ENCODE measurements around the gene PDXK. TPM values are rescaled to one million over a fixed set of nuclear protein-coding genes. Genes with fewer than 3 reads are reported as not detected.

Gene PDXK
- total and polyA plus RNA-seq, 2 donors (not counting 3 experiments of a cell fraction or from before 2014, with no cell fraction given), result 44.2 to 59.1 TPM

DNA sequence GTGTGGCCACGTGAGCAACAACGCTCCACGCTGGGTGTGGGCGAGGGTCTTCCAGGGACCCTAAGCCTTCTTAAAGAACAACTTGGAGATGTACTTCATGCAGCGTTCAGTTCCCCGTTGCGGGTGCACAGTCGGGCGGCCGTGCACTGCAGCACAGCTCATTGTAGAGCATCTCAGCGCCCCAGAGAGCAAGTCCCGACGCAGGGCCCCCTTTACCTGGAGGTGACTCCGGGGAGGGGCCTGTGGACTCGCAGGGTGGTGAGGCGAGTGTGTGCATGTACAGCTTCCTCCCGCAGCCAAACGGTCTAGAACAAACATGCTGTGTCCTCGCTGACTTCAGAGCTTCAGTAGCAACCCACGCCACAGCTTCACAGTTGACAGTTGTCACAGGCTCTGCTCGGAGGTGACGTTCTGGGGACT is 89.9 kb downstream of the PDXK start:
- no peak for FAIRE-seq
- ChIA-PET POLR2A (no interaction called here), CTCF (interaction anchor here (0.8 to 1.2 kb wide), 3 partner anchors 20 to 168 kb away, joined by 3 to 4 read pairs (median 3); no protein-coding TSS in a partner anchor)
- H3K27me3 ChIP-seq (ENCODE audit: control insufficient read depth in 2 of 2, insufficient read depth in 2 of 2, low read length in 2 of 2), result no peaks in the 10 kb centered on the region
- TF ChIP-seq MYC (IDR thresholded peaks at IDR 0.05; ENCODE audit: low read depth, low read length), result no peak
- no peak for TF ChIP-seq JUN (IDR thresholded peaks at IDR 0.05; ENCODE audit: borderline replicate concordance, insufficient read depth, insufficient read length, low read depth)
- TF ChIP-seq, protein P1, sequence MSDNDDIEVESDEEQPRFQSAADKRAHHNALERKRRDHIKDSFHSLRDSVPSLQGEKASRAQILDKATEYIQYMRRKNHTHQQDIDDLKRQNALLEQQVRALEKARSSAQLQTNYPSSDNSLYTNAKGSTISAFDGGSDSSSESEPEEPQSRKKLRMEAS (IDR thresholded peaks at IDR 0.05; ENCODE audit: insufficient read depth, insufficient read length), result no peak
- TF ChIP-seq, protein P2, sequence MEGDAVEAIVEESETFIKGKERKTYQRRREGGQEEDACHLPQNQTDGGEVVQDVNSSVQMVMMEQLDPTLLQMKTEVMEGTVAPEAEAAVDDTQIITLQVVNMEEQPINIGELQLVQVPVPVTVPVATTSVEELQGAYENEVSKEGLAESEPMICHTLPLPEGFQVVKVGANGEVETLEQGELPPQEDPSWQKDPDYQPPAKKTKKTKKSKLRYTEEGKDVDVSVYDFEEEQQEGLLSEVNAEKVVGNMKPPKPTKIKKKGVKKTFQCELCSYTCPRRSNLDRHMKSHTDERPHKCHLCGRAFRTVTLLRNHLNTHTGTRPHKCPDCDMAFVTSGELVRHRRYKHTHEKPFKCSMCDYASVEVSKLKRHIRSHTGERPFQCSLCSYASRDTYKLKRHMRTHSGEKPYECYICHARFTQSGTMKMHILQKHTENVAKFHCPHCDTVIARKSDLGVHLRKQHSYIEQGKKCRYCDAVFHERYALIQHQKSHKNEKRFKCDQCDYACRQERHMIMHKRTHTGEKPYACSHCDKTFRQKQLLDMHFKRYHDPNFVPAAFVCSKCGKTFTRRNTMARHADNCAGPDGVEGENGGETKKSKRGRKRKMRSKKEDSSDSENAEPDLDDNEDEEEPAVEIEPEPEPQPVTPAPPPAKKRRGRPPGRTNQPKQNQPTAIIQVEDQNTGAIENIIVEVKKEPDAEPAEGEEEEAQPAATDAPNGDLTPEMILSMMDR (IDR thresholded peaks at IDR 0.05; ENCODE audit: extremely low read depth in 1 of 2, insufficient read depth in 1 of 2, low read depth in 1 of 2, low read length in 2 of 2), result no peak
- TF ChIP-seq GATA2 (IDR thresholded peaks at IDR 0.05; ENCODE audit: insufficient read depth, insufficient read length, low read depth, low read length), result no peak
- no peak for TF ChIP-seq POLR2AphosphoS5 (IDR thresholded peaks at IDR 0.05; ENCODE audit: insufficient read depth, low read depth, low read length)
- TF ChIP-seq POLR2A (IDR thresholded peaks at IDR 0.05; ENCODE audit: low read depth, low read length), result no peak
- TF ChIP-seq EZH2 (IDR thresholded peaks at IDR 0.05; ENCODE audit: borderline replicate concordance, low read depth, low read length, severe bottlenecking), result no peak
- no peak for TF ChIP-seq FOS (IDR thresholded peaks at IDR 0.05; ENCODE audit: borderline replicate concordance, insufficient read depth, low read length)
- H3K36me3 ChIP-seq (ENCODE audit: control insufficient read depth in 2 of 2, extremely low read depth in 1 of 2, insufficient read depth in 2 of 2, low read length in 2 of 2), result peaks cover 0 to under 1% of the 10 kb centered on the region in 2 experiments
- H4K20me1 ChIP-seq (replicated peaks; ENCODE audit: control insufficient read depth, extremely low read depth, insufficient read depth, low read length), result no peaks in the 10 kb centered on the region
- H3K9me1 ChIP-seq (replicated peaks; ENCODE audit: control insufficient read depth, extremely low read depth, insufficient read depth, low read length), result no peaks in the 10 kb centered on the region
- H3K9me3 ChIP-seq (replicated peaks; ENCODE audit: control insufficient read depth, insufficient read depth, low read length), result no peaks in the 10 kb centered on the region
- peaks cover 19% of the 10 kb centered on the region for H3K4me1 ChIP-seq (ENCODE audit: control insufficient read depth, extremely low read depth, insufficient read depth, low read length)
- no peak for DNase-seq (ENCODE audit: low read depth, low spot score)
- no peak overlapping the region for H3K27ac ChIP-seq (ENCODE audit: insufficient read depth, low read depth, low read length)
- no peak overlapping the region for H3K9ac ChIP-seq (replicated peaks; ENCODE audit: extremely low read depth, insufficient read depth, low read length)
- H3K79me2 ChIP-seq (ENCODE audit: control insufficient read depth, insufficient read depth, low read length), result no peaks in the 10 kb centered on the region
- dilution Hi-C loops (cut with MboI; ENCODE audit: extremely low pct_ligation_motif_present, low sequenced_read_pairs), result no loop called here
- H2AFZ ChIP-seq (ENCODE audit: low read depth, low read length), result no peak overlapping the region
- intact Hi-C loops (cut with micrococcal nuclease), result no loop called here
- H3K4me3 ChIP-seq (replicated peaks in 1 of 3; ENCODE audit: insufficient read depth in 1 of 3, low read depth in 1 of 3, low read length in 3 of 3), result no peak overlapping the region
- H3K4me2 ChIP-seq (ENCODE audit: insufficient read depth, low read length), result no peak overlapping the region
- BruUV-seq (replicated peaks), result no TSS peak

Measured in endothelial cell of umbilical vein (primary cell).